ENCODE data around the gene CALCA. TPM values are rescaled to one million over a fixed set of nuclear protein-coding genes. Genes with fewer than 3 reads are reported as not detected.

The CALCA gene
- total and polyA plus RNA-seq, 2 of the 8 experiments (the other 6 are each of a cell fraction or from before 2014, with no cell fraction given): 0.50 to 0.73 TPM

DNA sequence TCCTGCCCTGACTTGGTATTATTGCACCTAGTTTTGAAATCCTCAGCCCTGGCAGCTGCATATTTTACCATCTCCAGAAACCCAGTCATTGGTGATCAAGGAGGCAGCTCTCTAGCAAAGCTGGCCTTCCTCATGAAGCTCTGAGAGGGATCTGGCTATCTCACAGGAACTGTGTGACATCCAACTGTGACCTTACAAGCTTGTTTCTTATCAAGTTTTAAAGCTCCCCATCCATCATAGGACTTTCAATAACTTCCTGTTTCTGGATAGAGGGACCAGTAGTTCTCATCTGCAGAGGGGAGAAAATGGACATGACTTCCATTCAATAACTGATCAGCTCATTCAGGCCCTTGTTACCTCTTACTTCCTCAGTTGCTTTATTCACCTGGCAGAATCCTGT lies 18.2 kb downstream of the CALCA start:
- Histone ChIP-seq H2BK120ac (replicated peaks; ENCODE audit: low read depth, low read length) (no peak overlapping the region), H2BK5ac (ENCODE audit: low read depth, low read length) (no peak overlapping the region), H3K14ac (ENCODE audit: insufficient read length) (no peak overlapping the region), H3K9me3 (ENCODE audit: insufficient read depth in 2 of 2, low read depth in 1 of 2, low read length in 1 of 2) (no peaks in the 10 kb centered on the region), H4K20me1 (replicated peaks in 1 of 2; ENCODE audit: control insufficient read depth in 1 of 2, insufficient read depth in 2 of 2, low read length in 2 of 2) (no peaks in the 10 kb centered on the region), H3K23me2 (ENCODE audit: low read depth, low read length) (no peaks in the 10 kb centered on the region), H3K4ac (replicated peaks; ENCODE audit: insufficient read length, low read depth, low read length) (no peak overlapping the region), H4K91ac (replicated peaks; ENCODE audit: insufficient read length, low read length) (no peak overlapping the region), H2AFZ (ENCODE audit: low read length) (no peak overlapping the region), H3K4me2 (ENCODE audit: insufficient read depth in 1 of 2, low read depth in 2 of 2, low read length in 2 of 2) (no peak overlapping the region), H4K5ac (ENCODE audit: insufficient read length, low read depth, low read length) (no peak overlapping the region), H3K79me1 (ENCODE audit: low read depth, low read length) (no peaks in the 10 kb centered on the region), H2BK15ac (ENCODE audit: low read length) (no peak overlapping the region), H2BK20ac (ENCODE audit: low read length) (no peak overlapping the region), H3K18ac (ENCODE audit: extremely low read depth, low read length) (no peak overlapping the region), H3K56ac (replicated peaks; ENCODE audit: insufficient read length, low read depth, low read length) (no peak overlapping the region), H3K27ac (ENCODE audit: low read depth, low read length) (no peak overlapping the region), H3K23ac (ENCODE audit: insufficient read length) (no peak overlapping the region), H3K9ac (replicated peaks in 1 of 4; ENCODE audit: extremely low read depth in 1 of 4, low read depth in 3 of 4, low read length in 3 of 4) (no peak overlapping the region), H3K79me2 (ENCODE audit: control insufficient read depth in 1 of 2, insufficient read depth in 2 of 2, low read length in 2 of 2) (no peaks in the 10 kb centered on the region), H4K8ac (ENCODE audit: extremely low read depth, insufficient read depth, low read length) (no peak overlapping the region), H3K4me3 (ENCODE audit: extremely low read depth in 1 of 4, insufficient read depth in 2 of 4, low read depth in 3 of 4, low read length in 4 of 4) (no peak overlapping the region), H3K27me3 (replicated peaks in 1 of 4; ENCODE audit: control insufficient read depth in 3 of 4, extremely low read depth in 1 of 4, insufficient read depth in 3 of 4, low read length in 3 of 4) (no peaks in the 10 kb centered on the region; a peak in 2 of 7 replicates), H2AK5ac (ENCODE audit: low read depth, low read length) (no peak overlapping the region), H3K4me1 (replicated peaks in 1 of 4; ENCODE audit: control insufficient read depth in 3 of 4, insufficient read depth in 4 of 4, low read length in 3 of 4) (no peaks in the 10 kb centered on the region), H3K36me3 (ENCODE audit: control insufficient read depth in 2 of 4, insufficient read depth in 4 of 4, low read length in 3 of 4) (no peaks in the 10 kb centered on the region), H2BK12ac (ENCODE audit: low read depth, low read length) (no peak overlapping the region)
- POLR2A ChIA-PET (ENCODE audit: partially characterized antibody): no interaction called here
- DNase-seq (ENCODE audit: low read depth in 1 of 2, low spot score in 2 of 2): no peak
- CTCF ChIA-PET (ENCODE audit: partially characterized antibody): interaction anchor here (1.0 to 2.3 kb wide), 7 partner anchors 11 to 262 kb away, joined by 3 to 10 read pairs (median 7); no protein-coding TSS in a partner anchor
- FAIRE-seq: no peak
- no peak for TF ChIP-seq ASH2L (IDR thresholded peaks at IDR 0.05; ENCODE audit: low read length)
- TF ChIP-seq TEAD4 (IDR thresholded peaks at IDR 0.05; ENCODE audit: low read depth, low read length): no peak
- TF ChIP-seq RFX5 (IDR thresholded peaks at IDR 0.05; ENCODE audit: borderline replicate concordance, low read depth, low read length): no peak
- TF ChIP-seq SP1 (IDR thresholded peaks at IDR 0.05; ENCODE audit: low read depth, low read length): no peak
- TF ChIP-seq PHF8 (conservative IDR thresholded peaks at IDR 0.05; ENCODE audit: low read depth, low read length): no peak
- TF ChIP-seq POLR2AphosphoS5 (IDR thresholded peaks at IDR 0.05; ENCODE audit: low read depth, low read length): no peak
- TF ChIP-seq EZH2 (IDR thresholded peaks at IDR 0.05; ENCODE audit: low read depth, low read length, severe bottlenecking): no peak
- TF ChIP-seq FOSL1 (IDR thresholded peaks at IDR 0.05; ENCODE audit: insufficient read depth, low read depth, low read length): no peak
- no peak for TF ChIP-seq HDAC2 (IDR thresholded peaks at IDR 0.05; ENCODE audit: borderline replicate concordance in 1 of 2, low read depth in 2 of 2, low read length in 2 of 2)
- TF ChIP-seq, protein P1, sequence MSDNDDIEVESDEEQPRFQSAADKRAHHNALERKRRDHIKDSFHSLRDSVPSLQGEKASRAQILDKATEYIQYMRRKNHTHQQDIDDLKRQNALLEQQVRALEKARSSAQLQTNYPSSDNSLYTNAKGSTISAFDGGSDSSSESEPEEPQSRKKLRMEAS (IDR thresholded peaks at IDR 0.05): no peak
- TF ChIP-seq RBBP5 (IDR thresholded peaks at IDR 0.05; ENCODE audit: borderline replicate concordance, low read depth, low read length): no peak
- TF ChIP-seq CHD2 (IDR thresholded peaks at IDR 0.05; ENCODE audit: low read length): no peak
- TF ChIP-seq NANOG (IDR thresholded peaks at IDR 0.05; ENCODE audit: insufficient read depth, low read depth, low read length, poor library complexity, severe bottlenecking): no peak
- no peak for TF ChIP-seq EGR1 (IDR thresholded peaks at IDR 0.05; ENCODE audit: borderline replicate concordance, low read depth, low read length)
- TF ChIP-seq CEBPB (IDR thresholded peaks at IDR 0.05; ENCODE audit: low read depth, low read length): no peak
- TF ChIP-seq YY1 (IDR thresholded peaks at IDR 0.05; ENCODE audit: low read depth, low read length): no peak
- TF ChIP-seq TAF1 (IDR thresholded peaks at IDR 0.05; ENCODE audit: low read depth, low read length): no peak
